Subcutaneous preadipocyte (primary cell): Measurements from ENCODE around the gene SYNCRIP. TPM values are rescaled to one million over a fixed set of nuclear protein-coding genes. Genes with fewer than 3 reads are reported as not detected.

Source experiments
- small RNA-seq: library from RNA; depleted of rRNA; stranded (forward); fragments of <200 nt; gene quantifications from one replicate; pipeline ENCODE3, GENCODE V24; 2012
- total RNA-seq: library from RNA; depleted of rRNA; stranded (reverse); fragments of >200 nt; gene quantifications from 2 replicates; pipeline ENCODE4 v1.2.3, GENCODE V29; 2012

The SYNCRIP gene
- 58.4 and 81.7 TPM in 2 replicates for total RNA-seq

DNA sequence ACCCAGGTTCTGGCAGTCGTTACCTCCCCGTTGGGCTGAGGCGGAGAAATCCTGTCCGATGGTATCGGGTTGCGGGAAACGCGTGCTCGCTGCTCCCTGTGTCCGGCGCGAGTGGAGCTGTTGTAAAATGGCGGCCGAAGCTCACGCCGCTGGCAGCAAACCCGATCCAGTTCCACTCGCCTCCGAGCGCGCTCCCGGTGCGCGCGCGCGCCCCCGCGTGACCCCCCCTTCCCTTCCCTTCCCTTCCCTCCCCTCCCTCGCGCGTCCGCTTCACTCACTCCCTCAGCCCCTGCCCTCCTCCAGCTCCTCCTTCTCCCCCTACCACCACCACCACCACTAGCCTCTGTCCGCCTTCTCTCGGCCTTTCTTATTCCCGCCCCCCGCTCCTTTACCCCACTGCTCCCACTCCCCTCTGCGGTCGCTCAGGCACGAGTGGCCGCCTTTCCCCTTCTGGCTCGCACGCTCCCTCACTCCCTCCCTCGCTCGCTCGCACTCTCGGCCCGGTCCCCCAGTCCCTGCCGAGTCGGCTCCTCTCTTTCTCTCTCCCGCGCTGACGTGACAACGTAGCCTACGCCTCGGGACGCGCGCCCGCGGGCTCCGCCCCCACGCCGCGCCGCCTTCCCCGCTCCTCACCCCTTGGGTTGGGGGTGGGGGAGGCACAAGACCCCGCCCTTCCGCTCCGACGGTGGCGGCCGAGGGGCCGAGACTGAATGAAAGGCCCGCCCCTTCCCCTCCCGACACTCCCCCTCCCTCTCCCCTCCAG lies at the start of gene SYNCRIP:
Gene SYNCRIP, minus strand, starts transcription at position 113 of the 763 bp plus-strand sequence. CDS start 1,447 bp downstream, outside the sequence.

GRCh38 chr6:85593438-85594196 lies 49.1 kb downstream of the SYNCRIP start, which contains the start of gene SNX14:
TSS of gene SNX14 (minus strand) at chr6:85593858. CDS start at chr6:85593718, 140 bp downstream.

Small RNA genes lying within 50 kb of the gene (small RNA-seq; reads per million reads assigned to genes)
- not detected for gene SNORD50B

Other genes starting within 250 kb of the SYNCRIP start
- gene NT5E, start 192.8 kb downstream of the SYNCRIP start, total RNA-seq = 580 and 924 TPM in 2 replicates
- gene SNX14, start 49.0 kb downstream of the SYNCRIP start, total RNA-seq = 99.9 and 108 TPM in 2 replicates